Measurements from ENCODE around the gene TANGO2.

TANGO2 gene

DNA sequence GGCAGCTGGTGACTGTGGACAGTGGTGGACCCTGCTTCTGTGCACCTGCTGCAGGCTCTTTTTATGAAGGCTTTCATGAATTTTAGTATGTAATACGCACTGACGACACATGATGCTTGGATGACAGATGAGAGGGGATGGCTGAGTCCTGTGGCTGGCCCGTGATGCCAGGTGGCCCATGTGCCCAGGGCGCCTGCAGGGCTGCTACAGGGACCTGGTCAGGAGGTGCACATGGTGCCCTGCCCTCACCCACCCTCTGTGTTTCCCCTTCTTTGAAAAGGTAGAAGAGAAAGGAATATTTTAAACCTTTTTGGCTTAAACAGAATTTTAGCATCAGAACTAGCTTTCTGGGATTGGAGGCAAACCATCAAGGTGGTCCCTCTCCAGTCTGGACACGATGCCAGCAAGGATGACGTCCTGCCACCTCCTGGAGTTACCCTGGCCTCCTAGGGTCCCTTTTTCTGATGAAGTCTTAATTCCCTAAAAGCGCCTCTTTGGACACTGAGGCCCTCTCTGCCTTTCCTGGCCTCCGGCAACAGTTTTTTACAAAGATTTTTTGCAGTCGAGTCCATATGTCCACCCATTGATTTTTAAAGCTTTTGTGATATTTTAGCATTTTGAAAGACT is 89.6 kb downstream of the TANGO2 start:
- DNase-seq = no peak

GRCh38 chr22:20111045-20111688 is 90.3 kb downstream of the TANGO2 start:
- DNase-seq = peak; percentile 25

DNA sequence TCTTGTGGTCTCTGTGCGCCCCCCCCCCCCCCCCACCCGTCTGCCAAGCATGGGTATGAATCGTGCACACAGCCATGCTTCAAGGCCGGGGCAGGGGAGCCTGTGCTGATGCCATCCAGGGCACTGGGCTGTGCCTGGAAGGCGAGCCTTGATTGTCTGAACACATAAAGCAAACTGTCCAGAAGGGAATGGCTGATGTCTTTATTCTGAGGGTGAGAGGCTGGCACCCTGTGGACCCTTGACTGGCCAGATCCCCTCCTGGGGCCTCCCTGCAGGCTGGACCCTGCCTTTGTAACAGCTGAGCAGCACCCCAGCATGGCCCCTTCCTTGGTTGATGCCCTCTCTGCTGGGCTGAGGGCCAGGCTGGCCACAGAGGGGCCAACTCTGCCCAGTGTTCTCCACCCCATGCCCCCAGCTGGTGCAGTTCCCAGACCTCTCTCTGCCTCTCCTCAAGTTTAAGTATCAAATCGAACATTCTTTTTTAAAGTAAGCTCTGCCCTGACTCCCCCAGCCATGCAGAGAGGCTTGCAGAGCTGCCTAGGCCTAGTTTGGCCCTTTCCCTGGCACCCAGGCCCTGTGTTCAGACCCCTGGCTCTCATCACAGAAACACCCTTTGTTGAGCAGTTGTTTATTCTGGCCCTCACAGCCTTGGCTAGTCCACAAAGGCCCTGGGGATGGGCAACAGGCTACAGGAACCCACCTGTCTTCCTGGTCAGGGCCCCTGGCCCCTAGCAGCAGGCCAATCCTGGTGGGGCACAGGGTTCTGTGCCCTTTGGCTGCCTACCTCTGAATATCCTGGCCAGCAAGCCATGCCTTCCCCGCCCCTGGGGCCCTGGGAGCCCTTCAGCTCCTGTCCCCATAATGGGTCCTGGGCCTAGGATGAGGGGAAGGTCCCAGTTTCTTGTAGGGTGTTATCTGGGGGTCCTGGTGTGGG is 91.0 kb downstream of the TANGO2 start:
- no peak for DNase-seq

GRCh38 chr22:20112623-20113511 is 92.0 kb downstream of the TANGO2 start:
- no peak for DNase-seq

DNA sequence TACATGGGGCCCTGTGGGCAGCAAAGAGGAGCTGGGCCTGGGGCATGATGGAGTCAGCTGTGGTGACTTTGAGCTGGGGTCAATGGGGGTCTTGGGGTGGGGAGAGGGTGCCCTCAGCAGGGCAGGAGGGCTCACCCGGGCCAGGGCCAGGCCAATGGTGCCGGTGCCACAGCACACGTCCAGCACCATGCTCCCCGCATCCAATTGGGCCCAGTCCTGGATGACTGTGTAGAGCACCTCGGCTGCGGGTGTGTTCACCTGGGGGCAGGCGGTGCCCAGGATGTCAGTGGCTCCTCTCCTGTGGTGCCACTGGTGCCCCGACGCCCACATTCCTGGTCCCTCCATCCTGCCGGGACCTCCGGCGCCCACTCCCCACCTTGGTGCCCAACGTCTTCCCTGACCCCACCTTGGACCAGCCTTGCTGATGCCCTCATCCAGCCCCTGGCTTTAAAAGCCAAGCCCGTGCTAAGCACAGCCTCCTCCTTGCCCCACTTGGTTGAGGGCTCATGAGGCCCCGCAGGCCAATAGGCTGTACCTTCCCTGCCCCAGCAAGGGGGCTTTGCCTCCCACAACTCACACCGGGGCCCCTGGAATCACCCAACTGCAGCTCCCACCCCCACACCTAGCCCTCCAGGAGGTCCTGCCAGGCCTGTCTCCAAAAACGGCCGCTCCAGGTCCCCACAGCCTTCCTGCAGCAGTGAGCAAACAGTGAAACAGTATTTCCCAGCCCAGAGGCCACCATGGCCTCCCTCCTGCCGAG is 92.8 kb downstream of the TANGO2 start:
- no peak for DNase-seq

DNA sequence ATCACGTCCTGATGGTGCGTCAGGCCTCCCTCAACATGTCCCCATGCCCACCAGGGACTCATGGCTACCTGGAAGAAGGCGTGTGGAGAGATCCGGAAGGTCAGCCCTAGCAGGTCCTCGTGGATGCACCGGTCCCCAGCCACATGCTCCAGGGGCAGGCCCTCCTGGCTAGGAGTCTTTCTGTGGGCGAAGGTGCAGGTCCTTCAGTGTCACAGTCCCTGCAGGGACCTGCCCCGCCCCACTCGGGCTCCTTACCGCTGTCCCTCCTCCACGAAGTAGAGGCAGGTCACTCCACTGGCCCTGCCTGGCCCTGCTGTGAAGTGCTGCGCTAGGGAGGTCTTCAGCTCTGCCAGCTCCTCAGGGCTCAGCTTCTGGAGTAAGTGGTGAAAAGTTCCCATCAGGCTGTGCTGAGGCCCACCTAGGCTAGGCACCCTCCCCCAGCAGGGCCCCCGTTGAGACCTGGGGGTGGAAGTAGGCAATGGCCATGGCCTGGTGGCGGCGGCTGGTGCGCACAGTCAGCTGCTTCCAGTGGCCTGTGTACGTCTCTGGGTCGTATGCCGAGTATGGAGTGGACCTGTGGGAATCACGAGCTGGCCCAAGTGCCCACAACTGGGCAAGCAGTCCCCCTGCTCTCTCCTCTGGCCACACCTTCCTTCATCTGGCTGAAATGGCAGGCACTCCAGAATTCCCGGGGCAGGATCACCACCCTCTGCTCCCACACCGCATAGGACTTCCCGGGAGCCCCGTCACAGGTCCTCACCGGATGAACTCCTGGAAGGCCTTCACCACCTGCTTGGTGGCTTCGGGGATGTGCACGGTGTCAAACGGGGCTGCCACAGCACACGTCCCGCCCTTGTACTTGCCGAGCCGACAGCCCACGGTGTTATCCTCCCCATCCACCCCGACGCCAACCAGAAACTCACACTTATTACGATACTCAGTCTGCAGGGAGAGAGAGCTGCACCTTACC is 93.9 kb downstream of the TANGO2 start:
- no peak for DNase-seq

DNA sequence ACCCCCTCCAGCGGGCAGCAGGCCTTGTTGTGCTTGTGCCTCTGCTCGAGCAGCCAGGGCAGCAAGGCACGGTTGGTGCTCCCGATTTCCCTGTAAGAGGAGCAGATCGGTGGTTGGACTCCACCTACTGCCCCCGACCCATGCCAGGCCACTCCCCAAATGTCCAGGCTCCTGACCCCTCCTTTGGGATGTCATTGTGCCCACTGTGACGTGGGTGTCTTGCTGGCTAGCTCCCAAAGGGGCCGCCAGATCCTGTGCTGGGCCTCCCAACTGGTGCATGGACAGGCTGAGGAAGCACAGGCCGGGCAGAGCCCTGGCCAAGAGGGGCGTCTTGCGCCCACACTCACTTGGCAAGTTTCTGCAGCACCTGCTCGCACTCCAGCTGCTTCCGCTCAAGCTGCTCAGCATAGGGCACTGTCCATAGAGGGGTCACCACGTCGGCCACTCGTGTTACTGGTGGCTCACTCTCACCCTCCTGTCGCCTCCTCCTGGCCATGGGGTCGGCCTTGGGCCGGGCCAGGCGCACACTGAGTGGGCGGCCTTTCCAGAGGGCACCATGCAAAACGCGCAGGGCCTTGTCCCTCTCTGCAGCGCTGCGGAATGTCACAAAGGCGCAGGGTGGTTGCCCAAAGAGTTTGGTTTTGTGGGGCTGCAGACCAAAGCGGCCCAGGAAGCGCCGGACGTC is 94.9 kb downstream of the TANGO2 start, which contains the start of gene RANBP1:
TSS of gene RANBP1 (plus strand) at position 414 of the 685 bp plus-strand sequence. CDS start at position 495, 81 bp downstream.
- no peak for DNase-seq

DNA sequence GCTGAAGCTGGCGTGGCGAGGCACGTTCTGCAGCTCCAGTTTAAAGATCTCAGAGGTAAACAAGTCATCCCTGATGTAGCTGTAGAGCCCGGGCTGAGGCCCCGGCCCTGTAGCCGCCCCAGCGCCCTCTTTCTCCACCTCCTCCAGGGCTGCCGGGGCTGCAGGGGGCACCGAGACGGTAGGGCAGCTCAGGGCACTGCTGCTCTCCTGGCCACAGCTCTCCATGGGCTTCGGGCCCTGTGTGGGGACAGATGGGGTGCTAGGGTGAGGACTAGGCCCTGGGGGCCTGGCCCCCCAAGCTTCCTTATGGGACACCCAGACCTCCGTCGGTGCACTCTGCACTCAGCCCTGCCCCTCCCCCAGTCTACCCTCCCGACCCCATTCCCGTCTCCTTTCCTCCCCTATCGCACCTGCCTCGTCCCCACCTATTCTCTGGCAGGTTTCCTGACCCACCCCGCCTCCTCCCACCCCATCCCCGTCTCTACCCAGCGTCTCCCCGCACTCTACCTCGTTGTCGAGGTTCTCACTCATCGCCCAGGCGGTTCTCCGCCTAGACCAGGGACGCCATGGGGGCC is 95.6 kb downstream of the TANGO2 start:
- DNase-seq = no peak

Measured in stimulated activated naive CD4-positive, alpha-beta T cell treated with Interleukin-2 at 50 U/mL for 16 hours (primary cell).